ENCODE measurements around the gene FAM107B.

DNA sequence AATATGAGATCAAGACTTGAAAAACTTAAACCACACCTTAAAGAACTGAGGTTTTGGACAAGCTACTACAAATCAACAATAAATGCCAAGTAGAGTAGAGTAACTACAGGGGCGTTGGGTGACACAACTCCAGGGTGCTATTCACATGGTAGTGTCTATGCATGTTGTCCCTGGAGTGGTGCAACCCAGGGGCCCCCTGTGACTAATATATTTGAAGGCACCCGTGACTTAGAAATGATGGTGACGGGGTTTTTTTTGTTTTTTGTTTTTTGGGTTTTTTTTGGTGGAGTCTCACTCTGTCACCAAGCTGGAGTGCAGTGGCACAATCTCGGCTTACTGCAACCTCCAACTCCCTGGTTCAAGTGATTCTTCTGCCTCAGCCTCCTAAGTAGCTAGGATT lies 106.9 kb downstream of the FAM107B start:
- TF ChIP-seq, protein P1, sequence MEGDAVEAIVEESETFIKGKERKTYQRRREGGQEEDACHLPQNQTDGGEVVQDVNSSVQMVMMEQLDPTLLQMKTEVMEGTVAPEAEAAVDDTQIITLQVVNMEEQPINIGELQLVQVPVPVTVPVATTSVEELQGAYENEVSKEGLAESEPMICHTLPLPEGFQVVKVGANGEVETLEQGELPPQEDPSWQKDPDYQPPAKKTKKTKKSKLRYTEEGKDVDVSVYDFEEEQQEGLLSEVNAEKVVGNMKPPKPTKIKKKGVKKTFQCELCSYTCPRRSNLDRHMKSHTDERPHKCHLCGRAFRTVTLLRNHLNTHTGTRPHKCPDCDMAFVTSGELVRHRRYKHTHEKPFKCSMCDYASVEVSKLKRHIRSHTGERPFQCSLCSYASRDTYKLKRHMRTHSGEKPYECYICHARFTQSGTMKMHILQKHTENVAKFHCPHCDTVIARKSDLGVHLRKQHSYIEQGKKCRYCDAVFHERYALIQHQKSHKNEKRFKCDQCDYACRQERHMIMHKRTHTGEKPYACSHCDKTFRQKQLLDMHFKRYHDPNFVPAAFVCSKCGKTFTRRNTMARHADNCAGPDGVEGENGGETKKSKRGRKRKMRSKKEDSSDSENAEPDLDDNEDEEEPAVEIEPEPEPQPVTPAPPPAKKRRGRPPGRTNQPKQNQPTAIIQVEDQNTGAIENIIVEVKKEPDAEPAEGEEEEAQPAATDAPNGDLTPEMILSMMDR (IDR thresholded peaks at IDR 0.05; ENCODE audit: low read depth, low read length, missing input control): no peak
- no peak for TF ChIP-seq TAF1 (conservative IDR thresholded peaks at IDR 0.05)
- TF ChIP-seq, protein P2, sequence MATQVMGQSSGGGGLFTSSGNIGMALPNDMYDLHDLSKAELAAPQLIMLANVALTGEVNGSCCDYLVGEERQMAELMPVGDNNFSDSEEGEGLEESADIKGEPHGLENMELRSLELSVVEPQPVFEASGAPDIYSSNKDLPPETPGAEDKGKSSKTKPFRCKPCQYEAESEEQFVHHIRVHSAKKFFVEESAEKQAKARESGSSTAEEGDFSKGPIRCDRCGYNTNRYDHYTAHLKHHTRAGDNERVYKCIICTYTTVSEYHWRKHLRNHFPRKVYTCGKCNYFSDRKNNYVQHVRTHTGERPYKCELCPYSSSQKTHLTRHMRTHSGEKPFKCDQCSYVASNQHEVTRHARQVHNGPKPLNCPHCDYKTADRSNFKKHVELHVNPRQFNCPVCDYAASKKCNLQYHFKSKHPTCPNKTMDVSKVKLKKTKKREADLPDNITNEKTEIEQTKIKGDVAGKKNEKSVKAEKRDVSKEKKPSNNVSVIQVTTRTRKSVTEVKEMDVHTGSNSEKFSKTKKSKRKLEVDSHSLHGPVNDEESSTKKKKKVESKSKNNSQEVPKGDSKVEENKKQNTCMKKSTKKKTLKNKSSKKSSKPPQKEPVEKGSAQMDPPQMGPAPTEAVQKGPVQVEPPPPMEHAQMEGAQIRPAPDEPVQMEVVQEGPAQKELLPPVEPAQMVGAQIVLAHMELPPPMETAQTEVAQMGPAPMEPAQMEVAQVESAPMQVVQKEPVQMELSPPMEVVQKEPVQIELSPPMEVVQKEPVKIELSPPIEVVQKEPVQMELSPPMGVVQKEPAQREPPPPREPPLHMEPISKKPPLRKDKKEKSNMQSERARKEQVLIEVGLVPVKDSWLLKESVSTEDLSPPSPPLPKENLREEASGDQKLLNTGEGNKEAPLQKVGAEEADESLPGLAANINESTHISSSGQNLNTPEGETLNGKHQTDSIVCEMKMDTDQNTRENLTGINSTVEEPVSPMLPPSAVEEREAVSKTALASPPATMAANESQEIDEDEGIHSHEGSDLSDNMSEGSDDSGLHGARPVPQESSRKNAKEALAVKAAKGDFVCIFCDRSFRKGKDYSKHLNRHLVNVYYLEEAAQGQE (IDR thresholded peaks at IDR 0.05): no peak
- no peak for TF ChIP-seq EGR1 (IDR thresholded peaks at IDR 0.05; ENCODE audit: low read depth in 2 of 2)
- TF ChIP-seq, protein P3, sequence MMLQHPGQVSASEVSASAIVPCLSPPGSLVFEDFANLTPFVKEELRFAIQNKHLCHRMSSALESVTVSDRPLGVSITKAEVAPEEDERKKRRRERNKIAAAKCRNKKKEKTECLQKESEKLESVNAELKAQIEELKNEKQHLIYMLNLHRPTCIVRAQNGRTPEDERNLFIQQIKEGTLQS (IDR thresholded peaks at IDR 0.05): no peak
- no peak for TF ChIP-seq HNF4G (IDR thresholded peaks at IDR 0.05)
- no peak for TF ChIP-seq FOXA1 (IDR thresholded peaks at IDR 0.05)
- no peak for TF ChIP-seq YY1 (IDR thresholded peaks at IDR 0.05)
